ENCODE measurements around the gene PRPF19. TPM values are rescaled to one million over a fixed set of nuclear protein-coding genes. Genes with fewer than 3 reads are reported as not detected.

PRPF19 gene
- polyA plus RNA-seq, 1 donor (not counting 4 experiments of a cell fraction or from before 2014, with no cell fraction given): 35.4 TPM

- Histone ChIP-seq H3K9me1 (ENCODE audit: control insufficient read depth, extremely low read depth, insufficient read depth, low read length) (no peaks in the 10 kb centered on the region), H4K20me1 (ENCODE audit: control insufficient read depth, extremely low read depth, insufficient read depth, low read length) (no peaks in the 10 kb centered on the region), H3K9me3 (ENCODE audit: control insufficient read depth, low read depth, low read length) (no peaks in the 10 kb centered on the region), H3K9ac (ENCODE audit: control insufficient read depth, extremely low read depth, insufficient read depth, low read length) (no peak overlapping the region), H3K79me2 (ENCODE audit: control insufficient read depth, insufficient read depth, low read length) (no peaks in the 10 kb centered on the region), H2AFZ (ENCODE audit: control insufficient read depth, low read length) (no peak overlapping the region), H3K4me3 (ENCODE audit: control insufficient read depth in 2 of 3, extremely low read depth in 1 of 3, insufficient read depth in 2 of 3, low read depth in 1 of 3, low read length in 3 of 3) (no peak overlapping the region), H3K4me2 (ENCODE audit: control insufficient read depth, extremely low read depth, insufficient read depth, low read depth, low read length) (no peak overlapping the region), H3K27me3 (ENCODE audit: control insufficient read depth, extremely low read depth, insufficient read depth, low read length) (peaks cover 4% of the 10 kb centered on the region), H3K36me3 (ENCODE audit: control insufficient read depth in 2 of 2, extremely low read depth in 1 of 2, insufficient read depth in 2 of 2, low read length in 2 of 2) (no peaks in the 10 kb centered on the region), H3K4me1 (ENCODE audit: control insufficient read depth, extremely low read depth, insufficient read depth, low read length) (peaks cover 5% of the 10 kb centered on the region), H3K27ac (ENCODE audit: control insufficient read depth, insufficient read depth, low read length) (no peak overlapping the region)
- TF ChIP-seq, protein P1, sequence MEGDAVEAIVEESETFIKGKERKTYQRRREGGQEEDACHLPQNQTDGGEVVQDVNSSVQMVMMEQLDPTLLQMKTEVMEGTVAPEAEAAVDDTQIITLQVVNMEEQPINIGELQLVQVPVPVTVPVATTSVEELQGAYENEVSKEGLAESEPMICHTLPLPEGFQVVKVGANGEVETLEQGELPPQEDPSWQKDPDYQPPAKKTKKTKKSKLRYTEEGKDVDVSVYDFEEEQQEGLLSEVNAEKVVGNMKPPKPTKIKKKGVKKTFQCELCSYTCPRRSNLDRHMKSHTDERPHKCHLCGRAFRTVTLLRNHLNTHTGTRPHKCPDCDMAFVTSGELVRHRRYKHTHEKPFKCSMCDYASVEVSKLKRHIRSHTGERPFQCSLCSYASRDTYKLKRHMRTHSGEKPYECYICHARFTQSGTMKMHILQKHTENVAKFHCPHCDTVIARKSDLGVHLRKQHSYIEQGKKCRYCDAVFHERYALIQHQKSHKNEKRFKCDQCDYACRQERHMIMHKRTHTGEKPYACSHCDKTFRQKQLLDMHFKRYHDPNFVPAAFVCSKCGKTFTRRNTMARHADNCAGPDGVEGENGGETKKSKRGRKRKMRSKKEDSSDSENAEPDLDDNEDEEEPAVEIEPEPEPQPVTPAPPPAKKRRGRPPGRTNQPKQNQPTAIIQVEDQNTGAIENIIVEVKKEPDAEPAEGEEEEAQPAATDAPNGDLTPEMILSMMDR (optimal IDR thresholded peaks at IDR 0.05 in 1 of 3, IDR thresholded peaks at IDR 0.05 in 1 of 3, conservative IDR thresholded peaks at IDR 0.05 in 1 of 3; ENCODE audit: extremely low read depth in 1 of 3, insufficient read depth in 2 of 3, low read length in 3 of 3): no peak
- TF ChIP-seq EZH2 (IDR thresholded peaks at IDR 0.05; ENCODE audit: low read length): no peak
- DNase-seq (ENCODE audit: low read depth, low spot score) (no peak), FAIRE-seq (no peak)
- dilution Hi-C loops (cut with MboI; ENCODE audit: extremely low pct_ligation_motif_present, low sequenced_read_pairs): no loop called here
Observed at GRCh38 chr11:60954421-60954820, 48.0 kb upstream of the PRPF19 start.

DNA sequence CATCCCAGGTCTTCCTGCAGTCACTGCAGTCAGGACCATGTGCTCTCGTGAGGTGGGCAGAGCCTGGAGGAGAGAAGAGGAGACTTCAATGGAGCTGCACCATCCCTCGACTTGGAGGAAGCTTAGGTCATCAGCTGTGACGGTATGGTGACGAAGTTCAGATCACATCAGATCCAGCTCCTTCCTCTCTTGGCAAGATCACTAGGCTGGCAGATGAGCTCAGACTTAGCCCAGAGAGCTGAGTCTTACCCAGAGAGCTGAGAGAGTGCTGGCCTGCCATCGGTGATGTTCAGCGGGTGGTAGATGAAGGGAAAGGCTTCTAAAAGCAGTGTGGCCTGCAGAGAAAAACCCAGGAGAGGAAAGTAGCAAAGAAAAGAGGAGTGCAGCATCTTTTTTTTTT lies 47.4 kb upstream of the PRPF19 start:
- H2AFZ ChIP-seq (ENCODE audit: control insufficient read depth, low read length): no peak overlapping the region
- no peak overlapping the region for H3K9ac ChIP-seq (ENCODE audit: control insufficient read depth, extremely low read depth, insufficient read depth, low read length)
- H3K4me3 ChIP-seq (ENCODE audit: control insufficient read depth in 2 of 3, extremely low read depth in 1 of 3, insufficient read depth in 2 of 3, low read depth in 1 of 3, low read length in 3 of 3): no peak overlapping the region
- H4K20me1 ChIP-seq (ENCODE audit: control insufficient read depth, extremely low read depth, insufficient read depth, low read length): no peaks in the 10 kb centered on the region
- H3K4me1 ChIP-seq (ENCODE audit: control insufficient read depth, extremely low read depth, insufficient read depth, low read length): peaks cover 5% of the 10 kb centered on the region
- no peaks in the 10 kb centered on the region for H3K9me1 ChIP-seq (ENCODE audit: control insufficient read depth, extremely low read depth, insufficient read depth, low read length)
- no peaks in the 10 kb centered on the region for H3K36me3 ChIP-seq (ENCODE audit: control insufficient read depth in 2 of 2, extremely low read depth in 1 of 2, insufficient read depth in 2 of 2, low read length in 2 of 2)
- DNase-seq (ENCODE audit: low read depth, low spot score) (no peak), FAIRE-seq (no peak)
- H3K79me2 ChIP-seq (ENCODE audit: control insufficient read depth, insufficient read depth, low read length): no peaks in the 10 kb centered on the region
- TF ChIP-seq, protein P1 (optimal IDR thresholded peaks at IDR 0.05 in 1 of 3, IDR thresholded peaks at IDR 0.05 in 1 of 3, conservative IDR thresholded peaks at IDR 0.05 in 1 of 3; ENCODE audit: extremely low read depth in 1 of 3, insufficient read depth in 2 of 3, low read length in 3 of 3): no peak
- no peak for TF ChIP-seq EZH2 (IDR thresholded peaks at IDR 0.05; ENCODE audit: low read length)
- no peaks in the 10 kb centered on the region for H3K9me3 ChIP-seq (ENCODE audit: control insufficient read depth, low read depth, low read length)
- no peak overlapping the region for H3K27ac ChIP-seq (ENCODE audit: control insufficient read depth, insufficient read depth, low read length)
- peaks cover 4% of the 10 kb centered on the region for H3K27me3 ChIP-seq (ENCODE audit: control insufficient read depth, extremely low read depth, insufficient read depth, low read length)
- dilution Hi-C loops (cut with MboI; ENCODE audit: extremely low pct_ligation_motif_present, low sequenced_read_pairs): no loop called here
- no peak overlapping the region for H3K4me2 ChIP-seq (ENCODE audit: control insufficient read depth, extremely low read depth, insufficient read depth, low read depth, low read length)
